GM12874 (cell line): ENCODE results near the gene ADCY3.

Source experiments
- CTCF ChIP-seq: IDR thresholded peaks from 2 replicates; pipeline ENCODE4 v1.5.1; 2011; ENCODE audit warnings: low read depth, mild to moderate bottlenecking, control low read depth, low read length, moderate library complexity; ENCODE audit not compliant: insufficient read depth

Gene ADCY3

DNA sequence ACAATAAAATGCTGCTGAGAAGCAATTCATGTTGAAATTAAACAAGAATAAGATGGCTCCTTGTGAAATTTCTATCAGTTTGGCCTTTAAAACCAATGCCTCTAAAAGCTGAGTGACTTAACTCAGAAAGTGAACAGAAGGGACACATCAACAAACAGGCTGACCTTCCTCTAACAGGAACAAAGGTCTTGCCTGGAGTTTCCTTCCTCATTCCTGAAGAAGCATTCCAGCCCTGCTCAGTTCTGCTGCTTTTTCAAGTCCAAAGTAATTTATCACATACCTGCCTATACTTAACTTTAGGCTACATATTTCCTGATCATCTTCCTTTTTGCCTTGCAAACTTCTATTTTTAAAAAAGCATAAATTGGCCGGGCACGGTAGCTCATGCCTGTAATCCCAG, 140.9 kb downstream of the ADCY3 start:
- TF ChIP-seq CTCF, result no peak

GRCh38 chr2:24774373-24774772, 145.7 kb downstream of the ADCY3 start:
- TF ChIP-seq CTCF, result no peak

- no peak for TF ChIP-seq CTCF
Observed at GRCh38 chr2:24771764-24772586, 148.1 kb downstream of the ADCY3 start.

DNA sequence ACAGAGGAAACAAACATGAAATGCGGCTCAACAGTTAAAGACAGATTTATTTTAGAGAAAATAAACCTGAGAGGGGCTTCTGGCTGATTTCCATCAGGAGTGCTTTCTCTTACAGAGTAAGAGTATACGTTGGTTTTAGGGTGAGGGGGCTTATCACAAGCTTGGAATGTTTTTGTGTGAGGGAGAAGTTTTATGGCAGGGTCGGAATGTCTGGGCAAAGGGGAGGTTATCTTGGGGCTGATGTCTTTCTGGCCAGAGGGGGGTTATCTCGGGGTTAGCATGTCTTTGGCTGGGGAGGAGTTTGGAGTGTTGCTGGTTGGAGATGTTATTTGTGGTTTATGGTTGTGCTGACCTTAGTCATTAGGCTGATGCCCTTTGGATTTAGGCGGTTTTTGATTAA, 149.0 kb downstream of the ADCY3 start:
- TF ChIP-seq CTCF, result no peak
